Cardiac muscle cell (in vitro differentiated cells and primary cell): Measurements from ENCODE around the gene SELENOS. TPM values are rescaled to one million over a fixed set of nuclear protein-coding genes. Genes with fewer than 3 reads are reported as not detected.

ENCODE experiments used
- DNase-seq, 2 donors: peaks; one replicate each; pipeline versions ENCODE4 v3.0.0 to v3.0.0-alpha.2; 2010 to 2017; ENCODE audit warnings: low read depth in 1 of 2, low spot score in 1 of 2
- H3K27ac ChIP-seq: fragments of 200-600 bp; sonication (generic); 2 replicates; pipeline ENCODE4 v1.5.1; 2016
- H3K27me3 ChIP-seq: fragments of 200-600 bp; sonication (generic); 2 replicates; pipeline ENCODE4 v1.6.0; 2016; ENCODE audit warnings: control low read depth
- H3K36me3 ChIP-seq: fragments of 200-600 bp; sonication (generic); 2 replicates; pipeline ENCODE4 v1.5.1; 2016; ENCODE audit warnings: control low read depth
- H3K4me1 ChIP-seq: fragments of 200-600 bp; sonication (generic); 2 replicates; pipeline ENCODE4 v1.8.1; 2017; ENCODE audit warnings: low read depth, mild to moderate bottlenecking, mixed run types
- H3K4me3 ChIP-seq: fragments of 200-600 bp; sonication (generic); 2 replicates; pipeline ENCODE4 v1.5.1; 2016; ENCODE audit warnings: mild to moderate bottlenecking
- H3K9me3 ChIP-seq: fragments of 200-600 bp; sonication (generic); 2 replicates; pipeline ENCODE4 v1.5.1; 2017; ENCODE audit warnings: low read depth, mild to moderate bottlenecking, control low read depth
- CTCF ChIP-seq: IDR thresholded peaks from 2 replicates; pipeline ENCODE4 v1.5.1; 2012; ENCODE audit warnings: low read depth, mild to moderate bottlenecking, low read length
- polyA plus RNA-seq: library from polyadenylated mRNA; unstranded; fragments of >200 nt; fragmentation: Nextera tagmentation; extraction: Ambion mirVana; gene quantifications from 2 replicates; pipeline ENCODE4 v1.2.1, GENCODE V29; 2016
- total RNA-seq: library from RNA; depleted of rRNA; stranded (reverse); fragments of >200 nt; gene quantifications from 2 replicates; pipeline ENCODE4 v1.2.3, GENCODE V29; 2016

The SELENOS gene
- total and polyA plus RNA-seq, 2 experiments from 2014 or later: 48.3 to 103 TPM

- H3K36me3 ChIP-seq: no peaks in the 10 kb centered on the region
Measured at GRCh38 chr15:101242999-101243336, 34.3 kb downstream of the SELENOS start.

GRCh38 chr15:101242160-101242998 lies 34.9 kb downstream of the SELENOS start:
- H3K36me3 ChIP-seq: no peaks in the 10 kb centered on the region
- no peak for TF ChIP-seq CTCF
- H3K27me3 ChIP-seq: no peaks in the 10 kb centered on the region
- H3K4me3 ChIP-seq: no peak overlapping the region
- H3K9me3 ChIP-seq: no peaks in the 10 kb centered on the region
- peaks cover 47% of the 10 kb centered on the region for H3K4me1 ChIP-seq
- no peak overlapping the region for H3K27ac ChIP-seq
- peak in 1 of 2 donors; percentile 82 for DNase-seq

More at GRCh38 chr15:101242999-101243336, 34.3 kb downstream of the SELENOS start:
- H3K27ac ChIP-seq: no peak overlapping the region
- H3K4me3 ChIP-seq: no peak overlapping the region
- TF ChIP-seq CTCF: no peak
- no peaks in the 10 kb centered on the region for H3K27me3 ChIP-seq
- H3K9me3 ChIP-seq: no peaks in the 10 kb centered on the region
- no peak for DNase-seq
- peaks cover 52% of the 10 kb centered on the region for H3K4me1 ChIP-seq

- no peaks in the 10 kb centered on the region for H3K36me3 ChIP-seq
- no peaks in the 10 kb centered on the region for H3K9me3 ChIP-seq
- H3K27me3 ChIP-seq: no peaks in the 10 kb centered on the region
- TF ChIP-seq CTCF: no peak
- peaks cover 36% of the 10 kb centered on the region for H3K4me1 ChIP-seq
- H3K4me3 ChIP-seq: no peak overlapping the region
- DNase-seq: peak in 1 of 2 donors; percentile 92
- no peak overlapping the region for H3K27ac ChIP-seq
Measured at GRCh38 chr15:101240358-101240757, 36.9 kb downstream of the SELENOS start.

GRCh38 chr15:101239724-101240136 lies 37.6 kb downstream of the SELENOS start:
- Histone ChIP-seq H3K4me3 (no peak overlapping the region), H3K27me3 (no peaks in the 10 kb centered on the region), H3K27ac (no peak overlapping the region), H3K9me3 (no peaks in the 10 kb centered on the region), H3K4me1 (peaks cover 30% of the 10 kb centered on the region), H3K36me3 (peaks cover 3% of the 10 kb centered on the region)
- TF ChIP-seq CTCF: no peak
- DNase-seq: no peak

GRCh38 chr15:101237251-101237650 lies 40.0 kb downstream of the SELENOS start:
- Histone ChIP-seq H3K27ac (no peak overlapping the region), H3K4me3 (no peak overlapping the region), H3K4me1 (peaks cover 20% of the 10 kb centered on the region), H3K9me3 (no peaks in the 10 kb centered on the region), H3K36me3 (peaks cover 8% of the 10 kb centered on the region), H3K27me3 (no peaks in the 10 kb centered on the region)
- no peak for TF ChIP-seq CTCF
- DNase-seq: peak in 1 of 2 donors; percentile 68
